ENCODE measurements around the gene HNRNPAB.
A peak's percentile ranks its signal among the peaks of the same experiment; 100 is the strongest.

Gene HNRNPAB

GRCh38 chr5:178232124-178232919, 28.0 kb downstream of the HNRNPAB start, which contains the start of gene PHYKPL (continued):
- TF ChIP-seq, protein P1, sequence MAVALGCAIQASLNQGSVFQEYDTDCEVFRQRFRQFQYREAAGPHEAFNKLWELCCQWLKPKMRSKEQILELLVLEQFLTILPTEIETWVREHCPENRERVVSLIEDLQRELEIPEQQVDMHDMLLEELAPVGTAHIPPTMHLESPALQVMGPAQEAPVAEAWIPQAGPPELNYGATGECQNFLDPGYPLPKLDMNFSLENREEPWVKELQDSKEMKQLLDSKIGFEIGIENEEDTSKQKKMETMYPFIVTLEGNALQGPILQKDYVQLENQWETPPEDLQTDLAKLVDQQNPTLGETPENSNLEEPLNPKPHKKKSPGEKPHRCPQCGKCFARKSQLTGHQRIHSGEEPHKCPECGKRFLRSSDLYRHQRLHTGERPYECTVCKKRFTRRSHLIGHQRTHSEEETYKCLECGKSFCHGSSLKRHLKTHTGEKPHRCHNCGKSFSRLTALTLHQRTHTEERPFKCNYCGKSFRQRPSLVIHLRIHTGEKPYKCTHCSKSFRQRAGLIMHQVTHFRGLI (tag by site-specific recombination; IDR thresholded peaks at IDR 0.05): 0 out of 2 replicates have a peak, but pooled peaks have one; percentile 19
- TF ChIP-seq PRDM4 (tag by site-specific recombination; IDR thresholded peaks at IDR 0.05) (peak; percentile 81), ZNF837 (tag by site-specific recombination; IDR thresholded peaks at IDR 0.05) (no peak), ZSCAN30 (tag by site-specific recombination; IDR thresholded peaks at IDR 0.05) (peak; percentile 26; the same call in 1 of the 2 replicates), ZNF19 (tag by site-specific recombination; IDR thresholded peaks at IDR 0.05; ENCODE audit: low read depth) (no peak), SP3 (tag by site-specific recombination; IDR thresholded peaks at IDR 0.05) (peak; percentile 75), KLF8 (tag by site-specific recombination; IDR thresholded peaks at IDR 0.05) (peak; percentile 86; the same call in 1 of the 2 replicates), KLF1 (tag by site-specific recombination; IDR thresholded peaks at IDR 0.05) (peak; percentile 88), ZSCAN16 (tag by site-specific recombination; IDR thresholded peaks at IDR 0.05) (0 out of 2 replicates have a peak, but pooled peaks have one; percentile 14), ZNF561 (tag by site-specific recombination; IDR thresholded peaks at IDR 0.05; ENCODE audit: borderline replicate concordance) (no peak), GLIS1 (tag by site-specific recombination; IDR thresholded peaks at IDR 0.05) (peak; percentile 58; the same call in 1 of the 2 replicates), ZBTB11 (tag by site-specific recombination; conservative IDR thresholded peaks at IDR 0.05; ENCODE audit: low read depth) (peak; percentile 63), ZNF302 (tag by site-specific recombination; IDR thresholded peaks at IDR 0.05; ENCODE audit: low read depth) (no peak), ZNF660 (tag by site-specific recombination; IDR thresholded peaks at IDR 0.05) (peak; percentile 17; the same call in 1 of the 2 replicates), GLI4 (tag by site-specific recombination; IDR thresholded peaks at IDR 0.05) (0 out of 2 replicates have a peak, but pooled peaks have one; percentile 66), SCRT2 (tag by site-specific recombination; IDR thresholded peaks at IDR 0.05) (peak; percentile 48; the same call in 1 of the 2 replicates)
- TF ChIP-seq, protein P2, sequence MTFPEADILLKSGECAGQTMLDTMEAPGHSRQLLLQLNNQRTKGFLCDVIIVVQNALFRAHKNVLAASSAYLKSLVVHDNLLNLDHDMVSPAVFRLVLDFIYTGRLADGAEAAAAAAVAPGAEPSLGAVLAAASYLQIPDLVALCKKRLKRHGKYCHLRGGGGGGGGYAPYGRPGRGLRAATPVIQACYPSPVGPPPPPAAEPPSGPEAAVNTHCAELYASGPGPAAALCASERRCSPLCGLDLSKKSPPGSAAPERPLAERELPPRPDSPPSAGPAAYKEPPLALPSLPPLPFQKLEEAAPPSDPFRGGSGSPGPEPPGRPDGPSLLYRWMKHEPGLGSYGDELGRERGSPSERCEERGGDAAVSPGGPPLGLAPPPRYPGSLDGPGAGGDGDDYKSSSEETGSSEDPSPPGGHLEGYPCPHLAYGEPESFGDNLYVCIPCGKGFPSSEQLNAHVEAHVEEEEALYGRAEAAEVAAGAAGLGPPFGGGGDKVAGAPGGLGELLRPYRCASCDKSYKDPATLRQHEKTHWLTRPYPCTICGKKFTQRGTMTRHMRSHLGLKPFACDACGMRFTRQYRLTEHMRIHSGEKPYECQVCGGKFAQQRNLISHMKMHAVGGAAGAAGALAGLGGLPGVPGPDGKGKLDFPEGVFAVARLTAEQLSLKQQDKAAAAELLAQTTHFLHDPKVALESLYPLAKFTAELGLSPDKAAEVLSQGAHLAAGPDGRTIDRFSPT (tag by site-specific recombination; IDR thresholded peaks at IDR 0.05): peak; percentile 63; the same call in 1 of the 2 replicates
- TF ChIP-seq, protein P3, sequence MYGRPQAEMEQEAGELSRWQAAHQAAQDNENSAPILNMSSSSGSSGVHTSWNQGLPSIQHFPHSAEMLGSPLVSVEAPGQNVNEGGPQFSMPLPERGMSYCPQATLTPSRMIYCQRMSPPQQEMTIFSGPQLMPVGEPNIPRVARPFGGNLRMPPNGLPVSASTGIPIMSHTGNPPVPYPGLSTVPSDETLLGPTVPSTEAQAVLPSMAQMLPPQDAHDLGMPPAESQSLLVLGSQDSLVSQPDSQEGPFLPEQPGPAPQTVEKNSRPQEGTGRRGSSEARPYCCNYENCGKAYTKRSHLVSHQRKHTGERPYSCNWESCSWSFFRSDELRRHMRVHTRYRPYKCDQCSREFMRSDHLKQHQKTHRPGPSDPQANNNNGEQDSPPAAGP (tag by site-specific recombination; IDR thresholded peaks at IDR 0.05): peak; percentile 47; the same call in 1 of the 2 replicates
- TF ChIP-seq, protein P4, sequence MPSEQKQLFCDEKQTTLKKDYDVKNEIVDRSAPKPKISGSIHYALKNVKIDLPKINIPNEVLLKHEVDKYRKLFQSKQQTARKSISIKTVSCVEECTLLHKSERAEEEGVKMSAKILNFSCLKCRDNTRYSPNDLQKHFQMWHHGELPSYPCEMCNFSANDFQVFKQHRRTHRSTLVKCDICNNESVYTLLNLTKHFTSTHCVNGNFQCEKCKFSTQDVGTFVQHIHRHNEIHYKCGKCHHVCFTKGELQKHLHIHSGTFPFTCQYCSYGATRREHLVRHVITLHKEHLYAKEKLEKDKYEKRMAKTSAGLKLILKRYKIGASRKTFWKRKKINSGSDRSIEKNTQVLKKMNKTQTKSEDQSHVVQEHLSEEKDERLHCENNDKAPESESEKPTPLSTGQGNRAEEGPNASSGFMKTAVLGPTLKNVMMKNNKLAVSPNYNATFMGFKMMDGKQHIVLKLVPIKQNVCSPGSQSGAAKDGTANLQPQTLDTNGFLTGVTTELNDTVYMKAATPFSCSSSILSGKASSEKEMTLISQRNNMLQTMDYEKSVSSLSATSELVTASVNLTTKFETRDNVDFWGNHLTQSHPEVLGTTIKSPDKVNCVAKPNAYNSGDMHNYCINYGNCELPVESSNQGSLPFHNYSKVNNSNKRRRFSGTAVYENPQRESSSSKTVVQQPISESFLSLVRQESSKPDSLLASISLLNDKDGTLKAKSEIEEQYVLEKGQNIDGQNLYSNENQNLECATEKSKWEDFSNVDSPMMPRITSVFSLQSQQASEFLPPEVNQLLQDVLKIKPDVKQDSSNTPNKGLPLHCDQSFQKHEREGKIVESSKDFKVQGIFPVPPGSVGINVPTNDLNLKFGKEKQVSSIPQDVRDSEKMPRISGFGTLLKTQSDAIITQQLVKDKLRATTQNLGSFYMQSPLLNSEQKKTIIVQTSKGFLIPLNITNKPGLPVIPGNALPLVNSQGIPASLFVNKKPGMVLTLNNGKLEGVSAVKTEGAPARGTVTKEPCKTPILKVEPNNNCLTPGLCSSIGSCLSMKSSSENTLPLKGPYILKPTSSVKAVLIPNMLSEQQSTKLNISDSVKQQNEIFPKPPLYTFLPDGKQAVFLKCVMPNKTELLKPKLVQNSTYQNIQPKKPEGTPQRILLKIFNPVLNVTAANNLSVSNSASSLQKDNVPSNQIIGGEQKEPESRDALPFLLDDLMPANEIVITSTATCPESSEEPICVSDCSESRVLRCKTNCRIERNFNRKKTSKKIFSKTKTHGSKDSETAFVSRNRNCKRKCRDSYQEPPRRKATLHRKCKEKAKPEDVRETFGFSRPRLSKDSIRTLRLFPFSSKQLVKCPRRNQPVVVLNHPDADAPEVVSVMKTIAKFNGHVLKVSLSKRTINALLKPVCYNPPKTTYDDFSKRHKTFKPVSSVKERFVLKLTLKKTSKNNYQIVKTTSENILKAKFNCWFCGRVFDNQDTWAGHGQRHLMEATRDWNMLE (tag by site-specific recombination; conservative IDR thresholded peaks at IDR 0.05; ENCODE audit: low read depth): peak; percentile 47; the same call in 1 of the 2 replicates
- TF ChIP-seq, protein P5, sequence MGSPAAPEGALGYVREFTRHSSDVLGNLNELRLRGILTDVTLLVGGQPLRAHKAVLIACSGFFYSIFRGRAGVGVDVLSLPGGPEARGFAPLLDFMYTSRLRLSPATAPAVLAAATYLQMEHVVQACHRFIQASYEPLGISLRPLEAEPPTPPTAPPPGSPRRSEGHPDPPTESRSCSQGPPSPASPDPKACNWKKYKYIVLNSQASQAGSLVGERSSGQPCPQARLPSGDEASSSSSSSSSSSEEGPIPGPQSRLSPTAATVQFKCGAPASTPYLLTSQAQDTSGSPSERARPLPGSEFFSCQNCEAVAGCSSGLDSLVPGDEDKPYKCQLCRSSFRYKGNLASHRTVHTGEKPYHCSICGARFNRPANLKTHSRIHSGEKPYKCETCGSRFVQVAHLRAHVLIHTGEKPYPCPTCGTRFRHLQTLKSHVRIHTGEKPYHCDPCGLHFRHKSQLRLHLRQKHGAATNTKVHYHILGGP (tag by site-specific recombination; IDR thresholded peaks at IDR 0.05): no peak

Data from HEK293 (cell line).